WERI-Rb-1 (cell line): ENCODE measurements around the gene STXBP6.

Experiments
- DNase-seq: peaks from one replicate; pipeline ENCODE4 v3.0.0-alpha.2; 2020
- H3K27ac ChIP-seq: fragments of 250-450 bp; sonication (Bioruptor Pico); 2 replicates; pipeline ENCODE4 v1.5.1; 2020; ENCODE audit warnings: mild to moderate bottlenecking, moderate library complexity
- H3K27me3 ChIP-seq: fragments of 250-450 bp; sonication (Bioruptor Pico); 2 replicates; pipeline ENCODE4 v1.5.1; 2021; ENCODE audit warnings: mild to moderate bottlenecking, low read depth, moderate library complexity; ENCODE audit not compliant: insufficient read depth, severe bottlenecking
- H3K36me3 ChIP-seq: fragments of 250-450 bp; sonication (Bioruptor Pico); 2 replicates; pipeline ENCODE4 v1.5.1; 2020; ENCODE audit warnings: mild to moderate bottlenecking, moderate library complexity
- H3K4me3 ChIP-seq: 2 replicates; pipeline ENCODE4 v1.5.1; 2011; ENCODE audit warnings: low read depth, mild to moderate bottlenecking, control low read depth, low read length
- H3K9me3 ChIP-seq: fragments of 250-450 bp; sonication (Bioruptor Pico); 2 replicates; pipeline ENCODE4 v1.5.1; 2021; ENCODE audit warnings: mild to moderate bottlenecking, moderate library complexity; ENCODE audit not compliant: severe bottlenecking
- CTCF ChIP-seq: IDR thresholded peaks from 2 replicates; pipeline ENCODE4 v1.5.1; 2011; ENCODE audit warnings: low read depth, mild to moderate bottlenecking, control low read depth, inconsistent platforms, low read length

STXBP6 gene

GRCh38 chr14:25049568-25050268 lies at the start of gene STXBP6:
Gene STXBP6 (minus strand): TSS chr14:25050147. CDS start chr14:24974818, 75,329 bp downstream.
- DNase-seq, result peak; percentile 9
- no peak within 1 kb of the TSS for H3K27ac ChIP-seq
- no peak for TF ChIP-seq CTCF
- H3K27me3 ChIP-seq, result peaks cover 84% of the 10 kb centered on the region
- H3K9me3 ChIP-seq, result no peaks in the 10 kb centered on the region
- H3K4me3 ChIP-seq, result no peak within 1 kb of the TSS
- H3K36me3 ChIP-seq, result no peaks in the 10 kb centered on the region

DNA sequence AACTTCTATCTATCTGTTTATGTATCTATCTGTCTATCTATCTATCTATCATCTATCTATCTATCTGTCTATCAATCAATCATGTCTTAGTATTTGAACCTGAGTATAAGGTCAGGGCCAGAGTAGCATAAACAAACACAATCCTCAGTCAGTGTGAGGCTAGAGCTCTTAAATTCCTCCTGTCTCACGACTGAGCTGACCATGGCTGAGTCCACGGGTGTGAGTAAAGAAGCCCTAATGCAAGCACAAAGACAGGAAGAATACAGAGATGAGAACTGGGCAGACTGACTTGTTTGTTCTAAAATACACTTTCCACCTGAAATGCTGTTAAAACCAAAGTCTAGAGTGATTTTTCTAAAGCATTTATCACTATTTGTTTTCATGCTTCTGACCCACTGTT lies 47.2 kb upstream of the STXBP6 start:
- Histone ChIP-seq H3K4me3 (no peak overlapping the region), H3K27me3 (peaks cover 20% of the 10 kb centered on the region), H3K27ac (no peak overlapping the region), H3K36me3 (no peaks in the 10 kb centered on the region), H3K9me3 (no peaks in the 10 kb centered on the region)
- TF ChIP-seq CTCF, result no peak
- no peak for DNase-seq

DNA sequence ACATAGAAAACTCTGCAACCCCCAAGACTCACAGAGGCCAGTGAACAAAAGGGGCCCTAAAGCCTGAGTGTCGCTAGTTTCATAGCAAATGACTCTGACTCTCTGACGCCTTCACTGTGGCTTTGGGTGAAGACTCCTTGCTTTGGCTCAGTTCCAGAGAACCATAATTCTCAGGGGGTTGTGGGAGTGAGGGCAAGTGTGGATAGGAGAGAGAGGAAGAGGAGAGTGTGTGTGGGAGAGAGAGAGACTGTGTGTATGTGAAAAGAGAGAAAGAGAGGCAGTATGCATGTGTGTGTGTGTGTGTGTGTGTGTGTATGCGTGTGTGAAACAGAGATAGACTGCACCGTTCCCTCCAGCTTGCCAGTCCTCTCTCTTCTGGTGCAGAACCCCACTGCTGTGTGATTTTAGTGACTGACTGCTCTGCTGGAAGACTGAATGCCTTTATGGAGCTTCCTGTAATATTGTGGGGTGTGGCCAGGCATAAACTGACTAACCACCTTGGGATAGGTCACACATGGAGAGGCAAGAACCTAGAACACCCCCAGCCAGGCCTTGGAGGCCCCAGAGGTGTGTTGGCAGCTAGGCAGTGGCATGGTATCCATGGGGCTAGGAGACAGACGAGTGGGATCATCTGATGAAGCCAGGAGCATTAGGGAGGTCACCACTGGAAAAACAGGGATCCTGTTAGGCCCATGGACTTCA lies 45.9 kb upstream of the STXBP6 start:
- DNase-seq, result no peak
- no peak for TF ChIP-seq CTCF
- H3K4me3 ChIP-seq, result no peak overlapping the region
- H3K27ac ChIP-seq, result no peak overlapping the region
- H3K27me3 ChIP-seq, result peaks cover 25% of the 10 kb centered on the region
- no peaks in the 10 kb centered on the region for H3K9me3 ChIP-seq
- H3K36me3 ChIP-seq, result no peaks in the 10 kb centered on the region

GRCh38 chr14:25094171-25094907 lies 44.4 kb upstream of the STXBP6 start:
- Histone ChIP-seq H3K4me3 (no peak overlapping the region), H3K27ac (no peak overlapping the region), H3K36me3 (no peaks in the 10 kb centered on the region), H3K9me3 (no peaks in the 10 kb centered on the region), H3K27me3 (peaks cover 33% of the 10 kb centered on the region)
- TF ChIP-seq CTCF, result no peak
- DNase-seq, result no peak

DNA sequence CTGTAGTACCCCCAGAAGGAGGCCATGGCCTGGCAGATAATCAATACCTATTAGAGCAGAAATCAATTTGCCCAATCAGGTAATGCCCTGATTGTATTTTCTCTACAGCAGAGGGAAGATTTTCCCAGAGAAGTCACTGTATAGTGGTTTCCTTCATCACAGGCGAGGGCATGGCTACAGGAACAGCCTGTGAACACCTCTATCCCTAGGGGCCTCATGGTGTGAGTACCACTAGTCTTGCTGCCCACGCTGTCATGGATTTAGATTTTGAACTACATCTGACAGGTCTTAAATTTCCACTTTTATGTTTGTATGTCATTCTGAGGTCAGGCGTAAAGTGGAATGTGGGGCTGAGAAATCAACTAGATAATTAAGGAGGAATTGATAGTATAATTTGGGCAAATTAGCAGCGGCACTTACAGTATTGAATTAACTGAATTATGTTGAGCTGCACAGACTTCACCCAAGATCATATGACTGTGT lies 42.4 kb upstream of the STXBP6 start:
- Histone ChIP-seq H3K4me3 (no peak overlapping the region), H3K27me3 (peaks cover 32% of the 10 kb centered on the region), H3K36me3 (no peaks in the 10 kb centered on the region), H3K27ac (no peak overlapping the region), H3K9me3 (no peaks in the 10 kb centered on the region)
- TF ChIP-seq CTCF, result no peak
- DNase-seq, result no peak
